Muscle of back (tissue), 11 donors: Measurements from ENCODE around the gene CEBPZ. TPM values are rescaled to one million over a fixed set of nuclear protein-coding genes. Genes with fewer than 3 reads are reported as not detected.

Experiments used
- DNase-seq, 3 donors: peaks; one replicate each; pipeline versions ENCODE4 v3.0.0 to v3.0.0-alpha.2; 2013
- polyA plus RNA-seq, 10 donors: library from polyadenylated mRNA; unstranded; fragments of 120-200 nt; gene quantifications; one replicate each; pipeline ENCODE4 v1.2.1, GENCODE V29; 2013; ENCODE audit not compliant: insufficient read length in 10 of 10

The CEBPZ gene
- polyA plus RNA-seq, 10 donors = 36.2 to 52.0 (median 42.7) TPM

- DNase-seq = no peak
Measured at GRCh38 chr2:37188570-37188969, 42.8 kb downstream of the CEBPZ start, which contains the start of gene SULT6B1. Gene SULT6B1 (minus strand): TSS chr2:37188670. CDS start chr2:37188640, 30 bp downstream.

- DNase-seq = no peak
Measured at GRCh38 chr2:37181726-37182684, 49.4 kb downstream of the CEBPZ start.

- DNase-seq = no peak
Measured at GRCh38 chr2:37180640-37181039, 50.8 kb downstream of the CEBPZ start.

DNA sequence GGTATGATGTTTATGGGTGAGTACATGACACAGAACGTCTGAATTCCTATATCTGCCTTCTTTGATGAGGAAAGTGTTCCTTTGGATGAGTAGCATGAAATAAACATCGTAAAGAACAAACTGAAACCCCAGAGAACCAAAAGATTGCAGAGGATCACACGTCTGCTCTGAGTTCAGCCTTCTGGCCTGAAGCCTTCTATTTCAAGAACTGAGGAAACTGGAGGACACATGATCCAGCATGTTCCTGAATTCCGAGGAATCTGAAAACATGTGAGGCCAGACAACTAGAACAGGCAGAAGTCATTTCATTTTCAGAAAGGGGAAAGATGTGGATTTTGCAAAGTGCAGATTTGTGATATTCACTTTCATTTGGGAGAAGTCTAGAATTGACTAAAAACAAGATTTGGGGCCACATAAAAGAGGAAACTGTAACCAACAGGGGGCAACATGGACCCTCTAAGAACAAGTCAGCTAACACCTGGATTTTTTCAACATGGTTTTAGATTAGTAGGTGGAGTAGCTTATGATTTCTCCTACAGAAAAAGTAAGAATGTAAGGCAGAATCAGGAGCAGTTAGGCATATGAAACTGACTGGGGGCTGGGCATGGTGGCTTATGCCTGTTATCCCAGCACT, 51.3 kb downstream of the CEBPZ start:
- no peak for DNase-seq

- DNase-seq = no peak
Measured at GRCh38 chr2:37173741-37174140, 57.7 kb downstream of the CEBPZ start.

GRCh38 chr2:37171624-37171950, 59.8 kb downstream of the CEBPZ start:
- no peak for DNase-seq

GRCh38 chr2:37168217-37168981, 63.0 kb downstream of the CEBPZ start:
- DNase-seq = peak in 2 of 3 donors; percentile 12 to 36

GRCh38 chr2:37167636-37168180, 63.7 kb downstream of the CEBPZ start:
- no peak for DNase-seq

DNA sequence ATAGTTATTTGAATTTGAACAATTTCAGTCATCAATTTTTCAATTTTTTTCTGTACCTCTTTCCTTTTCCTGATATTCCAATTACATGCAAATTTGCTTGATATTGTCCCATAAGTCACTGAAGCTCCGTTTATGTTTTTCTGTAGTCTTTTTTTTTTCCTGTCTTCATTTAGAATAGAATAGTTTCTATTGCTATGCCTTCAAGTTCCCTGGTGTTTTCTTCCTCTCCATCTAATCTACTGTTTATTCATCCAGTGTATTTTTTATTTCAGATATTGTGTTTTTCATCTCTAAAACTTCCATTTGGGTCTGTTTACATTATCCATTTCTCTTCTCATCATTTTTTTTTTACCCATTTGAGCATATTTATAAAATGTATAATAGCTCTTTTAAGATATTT, 66.6 kb downstream of the CEBPZ start:
- no peak for DNase-seq

DNA sequence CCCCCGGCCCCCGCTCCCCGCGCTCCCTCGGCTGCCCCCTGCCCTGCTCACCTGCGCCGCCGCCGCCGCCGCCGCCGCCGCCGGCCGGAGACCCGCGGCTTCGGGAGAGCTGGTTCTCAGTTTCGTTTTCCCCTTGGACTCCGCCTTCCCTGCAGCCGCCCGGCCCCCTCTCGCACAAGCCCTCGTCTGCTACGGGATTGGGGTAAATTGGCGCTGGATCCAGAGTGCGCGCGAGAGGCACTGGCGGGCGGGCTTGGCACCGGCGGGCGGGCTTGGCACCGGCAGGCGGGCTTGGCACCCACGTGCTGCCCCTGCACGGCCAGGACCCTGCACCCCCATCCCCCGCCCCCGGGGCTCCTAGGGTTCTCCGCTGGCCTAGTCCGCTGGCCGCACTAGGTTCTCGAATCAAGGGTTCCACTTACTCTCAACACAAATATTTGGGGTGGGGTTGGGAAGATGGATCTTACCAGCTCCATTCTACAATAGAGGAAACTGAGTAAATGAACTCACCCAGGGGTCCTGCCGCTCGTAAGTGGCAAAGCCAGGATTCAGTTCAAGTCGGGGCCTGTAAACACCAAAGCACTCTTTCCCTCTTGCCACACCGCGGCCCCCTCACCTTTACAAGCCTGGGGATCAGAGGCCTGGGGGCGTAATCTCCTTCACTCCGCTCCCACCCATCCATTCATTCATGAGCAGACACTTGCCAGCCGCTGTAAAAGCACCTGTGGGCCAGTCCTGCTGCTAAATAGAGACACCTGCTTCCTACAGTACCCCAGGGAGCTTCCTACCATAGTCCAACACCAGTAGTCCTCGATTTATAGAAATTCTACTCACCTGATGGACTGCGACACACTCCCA, 74.3 kb downstream of the CEBPZ start, which contains the start of gene EIF2AK2:
Gene EIF2AK2, minus strand, starts transcription at position 124 of the 858 bp plus-strand sequence. CDS start 9,174 bp downstream, outside the sequence.
- peak; percentile 81 to 94 (median 88) for DNase-seq

GRCh38 chr2:37156071-37156856, 75.1 kb downstream of the CEBPZ start:
- peak; percentile 53 to 91 (median 70) for DNase-seq

- DNase-seq = no peak
Measured at GRCh38 chr2:37154785-37155184, 76.6 kb downstream of the CEBPZ start.

DNA sequence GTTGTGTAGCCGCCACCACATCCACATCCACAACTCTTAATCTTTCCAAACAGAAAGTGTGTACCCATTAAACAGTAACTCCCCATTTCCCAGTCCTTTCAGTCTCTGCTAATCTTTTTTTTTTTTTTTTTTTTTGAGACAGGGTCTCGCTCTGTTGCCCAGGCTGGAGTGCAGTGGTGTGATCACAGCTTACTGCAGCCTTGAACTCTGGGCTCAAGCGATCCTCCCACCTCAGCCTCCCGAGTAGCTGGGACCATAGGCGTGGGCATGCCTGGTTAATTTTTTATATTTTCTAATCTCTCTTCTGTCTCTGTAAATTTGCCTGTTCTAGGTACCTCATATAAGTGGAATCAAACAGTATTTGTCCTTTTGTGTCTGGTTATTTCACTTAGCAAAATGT, 78.2 kb downstream of the CEBPZ start:
- no peak for DNase-seq

Other genes with a start within 250 kb of the CEBPZ start
- 10 to 100 TPM; 10.2 to 19.2 (median 13.3) TPM for gene HEATR5B, start 147.2 kb downstream of the CEBPZ start, polyA plus RNA-seq
- gene GPATCH11, start 147.1 kb downstream of the CEBPZ start, polyA plus RNA-seq = 10 to 100 TPM in 2 of 10 donors, 1 to 10 TPM in 8; 6.3 to 10.4 (median 8.1) TPM
- 10 to 100 TPM; 15.4 to 26.5 (median 23.4) TPM for gene EIF2AK2, start 74.6 kb downstream of the CEBPZ start, polyA plus RNA-seq
- gene SULT6B1, start 42.9 kb downstream of the CEBPZ start, polyA plus RNA-seq = not detected
- 10 to 100 TPM; 34.0 to 46.3 (median 39.1) TPM for gene CEBPZOS, start 35.1 kb downstream of the CEBPZ start, polyA plus RNA-seq
- gene NDUFAF7, start 62 bp upstream of the CEBPZ start, polyA plus RNA-seq = 10 to 100 TPM; 11.3 to 24.1 (median 15.2) TPM
- 10 to 100 TPM; 23.8 to 40.7 (median 34.2) TPM for gene PRKD3, start 93.2 kb upstream of the CEBPZ start, polyA plus RNA-seq
- gene QPCT, start 113.0 kb upstream of the CEBPZ start, polyA plus RNA-seq = 10 to 100 TPM in 4 of 10 donors, 1 to 10 TPM in 6; 5.9 to 21.5 (median 9.3) TPM